ENCODE measurements around the gene NFX1.
"Not testable (repeated sequence)": the region's sequence is repeated elsewhere in the genome, so short reads cannot be mapped to it uniquely, and the experiment has no call there.

Gene NFX1

GRCh38 chr9:33351547-33351946, 61.2 kb downstream of the NFX1 start:
- H3K4me2 ChIP-seq (ENCODE audit: low read length): no peak overlapping the region
- H3K4ac ChIP-seq (ENCODE audit: low read depth, low read length): no peak overlapping the region
- no peak overlapping the region for H4K5ac ChIP-seq (ENCODE audit: low read length)
- DNase-seq: no peak
- no peak overlapping the region for H3K23ac ChIP-seq (ENCODE audit: low read length)
- no peak overlapping the region for H3K27ac ChIP-seq (ENCODE audit: low read depth, low read length)
- no peaks in the 10 kb centered on the region for H3K27me3 ChIP-seq (ENCODE audit: insufficient read depth, low read length, poor library complexity)
- no peak overlapping the region for H4K8ac ChIP-seq (ENCODE audit: low read depth, low read length)
- H3K9ac ChIP-seq (ENCODE audit: low read length): no peak overlapping the region
- H3K18ac ChIP-seq (ENCODE audit: low read length): no peak overlapping the region
- no peak overlapping the region for H3K56ac ChIP-seq (ENCODE audit: low read length)
- H2AK5ac ChIP-seq (ENCODE audit: low read length): no peak overlapping the region
- H3K36me3 ChIP-seq (ENCODE audit: control insufficient read depth, insufficient read depth, low read length): peaks cover under 1% of the 10 kb centered on the region
- no peak overlapping the region for H2BK120ac ChIP-seq (ENCODE audit: low read depth, low read length)
- no peak overlapping the region for H2BK15ac ChIP-seq (replicated peaks; ENCODE audit: low read depth)
- H2BK5ac ChIP-seq (ENCODE audit: low read length): no peak overlapping the region
- H3K79me2 ChIP-seq (ENCODE audit: control insufficient read depth, insufficient read depth, low read length): no peaks in the 10 kb centered on the region
- no CpG with 5 or more reads among the region's 4 CpGs for WGBS (ENCODE audit: extremely low coverage, insufficient coverage, low lambda C conversion rate)
- H3K4me3 ChIP-seq (ENCODE audit: low read length): no peak overlapping the region
- H3K79me1 ChIP-seq (ENCODE audit: low read length): no peaks in the 10 kb centered on the region
- no peaks in the 10 kb centered on the region for H3K4me1 ChIP-seq (ENCODE audit: control insufficient read depth, low read depth, low read length)

GRCh38 chr9:33354651-33355211, 64.4 kb downstream of the NFX1 start:
- no peak overlapping the region for H2BK15ac ChIP-seq (replicated peaks; ENCODE audit: low read depth)
- no peak overlapping the region for H2BK120ac ChIP-seq (ENCODE audit: low read depth, low read length)
- no peak overlapping the region for H3K23ac ChIP-seq (ENCODE audit: low read length)
- no peak overlapping the region for H2BK5ac ChIP-seq (ENCODE audit: low read length)
- DNase-seq: no peak
- H3K79me2 ChIP-seq (ENCODE audit: control insufficient read depth, insufficient read depth, low read length): no peaks in the 10 kb centered on the region
- no peak overlapping the region for H3K4me2 ChIP-seq (ENCODE audit: low read length)
- H2AK5ac ChIP-seq (ENCODE audit: low read length): no peak overlapping the region
- H3K4me1 ChIP-seq (ENCODE audit: control insufficient read depth, low read depth, low read length): no peaks in the 10 kb centered on the region
- WGBS (ENCODE audit: extremely low coverage, insufficient coverage, low lambda C conversion rate): no CpG with 5 or more reads among the region's 5 CpGs
- H3K9ac ChIP-seq (ENCODE audit: low read length): no peak overlapping the region
- H4K5ac ChIP-seq (ENCODE audit: low read length): no peak overlapping the region
- H3K18ac ChIP-seq (ENCODE audit: low read length): no peak overlapping the region
- no peak overlapping the region for H3K4me3 ChIP-seq (ENCODE audit: low read length)
- H3K4ac ChIP-seq (ENCODE audit: low read depth, low read length): no peak overlapping the region
- H3K56ac ChIP-seq (ENCODE audit: low read length): no peak overlapping the region
- no peak overlapping the region for H3K27ac ChIP-seq (ENCODE audit: low read depth, low read length)
- no peaks in the 10 kb centered on the region for H3K79me1 ChIP-seq (ENCODE audit: low read length)
- H3K36me3 ChIP-seq (ENCODE audit: control insufficient read depth, insufficient read depth, low read length): no peaks in the 10 kb centered on the region
- H4K8ac ChIP-seq (ENCODE audit: low read depth, low read length): no peak overlapping the region
- no peaks in the 10 kb centered on the region for H3K27me3 ChIP-seq (ENCODE audit: insufficient read depth, low read length, poor library complexity)

- no peak overlapping the region for H2BK5ac ChIP-seq (ENCODE audit: low read length)
- no peaks in the 10 kb centered on the region for H3K36me3 ChIP-seq (ENCODE audit: control insufficient read depth, insufficient read depth, low read length)
- no peaks in the 10 kb centered on the region for H3K79me2 ChIP-seq (ENCODE audit: control insufficient read depth, insufficient read depth, low read length)
- no peak overlapping the region for H3K4me2 ChIP-seq (ENCODE audit: low read length)
- H3K18ac ChIP-seq (ENCODE audit: low read length): no peak overlapping the region
- WGBS (ENCODE audit: extremely low coverage, insufficient coverage, low lambda C conversion rate): no CpG with 5 or more reads among the region's 1 CpG
- DNase-seq: no peak
- H3K79me1 ChIP-seq (ENCODE audit: low read length): no peaks in the 10 kb centered on the region
- H3K9ac ChIP-seq (ENCODE audit: low read length): no peak overlapping the region
- no peak overlapping the region for H4K8ac ChIP-seq (ENCODE audit: low read depth, low read length)
- H2AK5ac ChIP-seq (ENCODE audit: low read length): no peak overlapping the region
- no peak overlapping the region for H3K56ac ChIP-seq (ENCODE audit: low read length)
- H3K23ac ChIP-seq (ENCODE audit: low read length): no peak overlapping the region
- H2BK120ac ChIP-seq (ENCODE audit: low read depth, low read length): no peak overlapping the region
- H3K4ac ChIP-seq (ENCODE audit: low read depth, low read length): no peak overlapping the region
- H3K27ac ChIP-seq (ENCODE audit: low read depth, low read length): no peak overlapping the region
- no peaks in the 10 kb centered on the region for H3K27me3 ChIP-seq (ENCODE audit: insufficient read depth, low read length, poor library complexity)
- no peaks in the 10 kb centered on the region for H3K4me1 ChIP-seq (ENCODE audit: control insufficient read depth, low read depth, low read length)
- H3K4me3 ChIP-seq (ENCODE audit: low read length): no peak overlapping the region
- H2BK15ac ChIP-seq (replicated peaks; ENCODE audit: low read depth): no peak overlapping the region
- no peak overlapping the region for H4K5ac ChIP-seq (ENCODE audit: low read length)
Observed at GRCh38 chr9:33355933-33356332, 65.6 kb downstream of the NFX1 start.

- H2BK120ac ChIP-seq (ENCODE audit: low read depth, low read length); H3K4me3 ChIP-seq (ENCODE audit: low read length); H3K56ac ChIP-seq (ENCODE audit: low read length); H2BK5ac ChIP-seq (ENCODE audit: low read length); H3K4me1 ChIP-seq (ENCODE audit: control insufficient read depth, low read depth, low read length); DNase-seq; H3K9ac ChIP-seq (ENCODE audit: low read length); H4K8ac ChIP-seq (ENCODE audit: low read depth, low read length); H3K18ac ChIP-seq (ENCODE audit: low read length); H3K27ac ChIP-seq (ENCODE audit: low read depth, low read length); H3K4ac ChIP-seq (ENCODE audit: low read depth, low read length); H3K27me3 ChIP-seq (ENCODE audit: insufficient read depth, low read length, poor library complexity); H2BK15ac ChIP-seq (replicated peaks; ENCODE audit: low read depth); H2AK5ac ChIP-seq (ENCODE audit: low read length); H3K79me2 ChIP-seq (ENCODE audit: control insufficient read depth, insufficient read depth, low read length); H3K23ac ChIP-seq (ENCODE audit: low read length); H3K79me1 ChIP-seq (ENCODE audit: low read length); H3K36me3 ChIP-seq (ENCODE audit: control insufficient read depth, insufficient read depth, low read length); H3K4me2 ChIP-seq (ENCODE audit: low read length); H4K5ac ChIP-seq (ENCODE audit: low read length): not testable (repeated sequence)
- WGBS (ENCODE audit: extremely low coverage, insufficient coverage, low lambda C conversion rate): no CpG with 5 or more reads among the region's 3 CpGs
Observed at GRCh38 chr9:33358641-33359040, 68.3 kb downstream of the NFX1 start.

GRCh38 chr9:33364127-33364526, 73.8 kb downstream of the NFX1 start:
- Histone ChIP-seq H4K8ac (ENCODE audit: low read depth, low read length) (no peak overlapping the region), H2AK5ac (ENCODE audit: low read length) (no peak overlapping the region), H3K79me1 (ENCODE audit: low read length) (no peaks in the 10 kb centered on the region), H3K27ac (ENCODE audit: low read depth, low read length) (no peak overlapping the region), H3K4me1 (ENCODE audit: control insufficient read depth, low read depth, low read length) (no peaks in the 10 kb centered on the region), H3K56ac (ENCODE audit: low read length) (no peak overlapping the region), H3K27me3 (ENCODE audit: insufficient read depth, low read length, poor library complexity) (no peaks in the 10 kb centered on the region), H3K4me2 (ENCODE audit: low read length) (no peak overlapping the region), H2BK15ac (replicated peaks; ENCODE audit: low read depth) (no peak overlapping the region), H3K4ac (ENCODE audit: low read depth, low read length) (no peak overlapping the region), H3K79me2 (ENCODE audit: control insufficient read depth, insufficient read depth, low read length) (no peaks in the 10 kb centered on the region), H3K36me3 (ENCODE audit: control insufficient read depth, insufficient read depth, low read length) (peaks cover 3% of the 10 kb centered on the region), H2BK120ac (ENCODE audit: low read depth, low read length) (no peak overlapping the region), H4K5ac (ENCODE audit: low read length) (no peak overlapping the region), H3K18ac (ENCODE audit: low read length) (no peak overlapping the region), H3K9ac (ENCODE audit: low read length) (no peak overlapping the region), H2BK5ac (ENCODE audit: low read length) (no peak overlapping the region), H3K4me3 (ENCODE audit: low read length) (no peak overlapping the region), H3K23ac (ENCODE audit: low read length) (no peak overlapping the region)
- DNase-seq: no peak
- WGBS (ENCODE audit: extremely low coverage, insufficient coverage, low lambda C conversion rate): no CpG with 5 or more reads among the region's 2 CpGs

- not testable (repeated sequence) for H3K56ac ChIP-seq (ENCODE audit: low read length); H3K23ac ChIP-seq (ENCODE audit: low read length); H3K4ac ChIP-seq (ENCODE audit: low read depth, low read length); H4K8ac ChIP-seq (ENCODE audit: low read depth, low read length); H3K79me1 ChIP-seq (ENCODE audit: low read length); H3K27me3 ChIP-seq (ENCODE audit: insufficient read depth, low read length, poor library complexity); H2BK5ac ChIP-seq (ENCODE audit: low read length); DNase-seq; H3K4me3 ChIP-seq (ENCODE audit: low read length); H3K9ac ChIP-seq (ENCODE audit: low read length); H3K27ac ChIP-seq (ENCODE audit: low read depth, low read length); H2AK5ac ChIP-seq (ENCODE audit: low read length); H3K4me2 ChIP-seq (ENCODE audit: low read length); H3K79me2 ChIP-seq (ENCODE audit: control insufficient read depth, insufficient read depth, low read length); H3K4me1 ChIP-seq (ENCODE audit: control insufficient read depth, low read depth, low read length); H2BK15ac ChIP-seq (replicated peaks; ENCODE audit: low read depth); H3K18ac ChIP-seq (ENCODE audit: low read length); H4K5ac ChIP-seq (ENCODE audit: low read length); H2BK120ac ChIP-seq (ENCODE audit: low read depth, low read length); H3K36me3 ChIP-seq (ENCODE audit: control insufficient read depth, insufficient read depth, low read length)
- no CpG with 5 or more reads among the region's 4 CpGs for WGBS (ENCODE audit: extremely low coverage, insufficient coverage, low lambda C conversion rate)
Observed at GRCh38 chr9:33364814-33365213, 74.5 kb downstream of the NFX1 start.

Measured in mesendoderm (in vitro differentiated cells).